ENCODE measurements around the gene RAPGEF2.
"Not testable (repeated sequence)": the region's sequence is repeated elsewhere in the genome, so short reads cannot be mapped to it uniquely, and the experiment has no call there.

Gene RAPGEF2

GRCh38 chr4:159341522-159341921 is 238.6 kb downstream of the RAPGEF2 start:
- DNase-seq, result no peak

- no peak for DNase-seq
Measured at GRCh38 chr4:159342374-159342773, 239.5 kb downstream of the RAPGEF2 start.

GRCh38 chr4:159343116-159343515 is 240.2 kb downstream of the RAPGEF2 start:
- no peak for DNase-seq

GRCh38 chr4:159344877-159345276 is 242.0 kb downstream of the RAPGEF2 start:
- no peak for DNase-seq

- DNase-seq, result no peak
Measured at GRCh38 chr4:159346681-159347080, 243.8 kb downstream of the RAPGEF2 start.

GRCh38 chr4:159347813-159348212 is 244.9 kb downstream of the RAPGEF2 start:
- DNase-seq, result no peak

- no peak for DNase-seq
Measured at GRCh38 chr4:159349332-159349731, 246.5 kb downstream of the RAPGEF2 start.

GRCh38 chr4:159352609-159353008 is 249.7 kb downstream of the RAPGEF2 start:
- DNase-seq, result no peak

- no peak for DNase-seq
Measured at GRCh38 chr4:159353422-159354116, 250.7 kb downstream of the RAPGEF2 start.

- DNase-seq, result no peak
Measured at GRCh38 chr4:159355466-159355865, 252.6 kb downstream of the RAPGEF2 start.

- no peak for DNase-seq
Measured at GRCh38 chr4:159357350-159357749, 254.5 kb downstream of the RAPGEF2 start.

- DNase-seq, result no peak
Measured at GRCh38 chr4:159358226-159358625, 255.3 kb downstream of the RAPGEF2 start.

GRCh38 chr4:159360549-159360948 is 257.7 kb downstream of the RAPGEF2 start:
- no peak for DNase-seq

GRCh38 chr4:159363361-159363760 is 260.5 kb downstream of the RAPGEF2 start:
- no peak for DNase-seq

GRCh38 chr4:159366966-159367780 is 264.3 kb downstream of the RAPGEF2 start:
- DNase-seq, result no peak

- no peak for DNase-seq
Measured at GRCh38 chr4:159367781-159368080, 264.9 kb downstream of the RAPGEF2 start.

GRCh38 chr4:159368320-159368719 is 265.4 kb downstream of the RAPGEF2 start:
- no peak for DNase-seq

- DNase-seq, result no peak
Measured at GRCh38 chr4:159369256-159369655, 266.4 kb downstream of the RAPGEF2 start.

GRCh38 chr4:159370286-159370685 is 267.4 kb downstream of the RAPGEF2 start:
- no peak for DNase-seq

GRCh38 chr4:159374749-159375530 is 272.1 kb downstream of the RAPGEF2 start:
- no peak for DNase-seq

GRCh38 chr4:159376289-159376688 is 273.4 kb downstream of the RAPGEF2 start:
- no peak for DNase-seq

GRCh38 chr4:159378056-159378616 is 275.3 kb downstream of the RAPGEF2 start:
- DNase-seq, result no peak

GRCh38 chr4:159379064-159379463 is 276.2 kb downstream of the RAPGEF2 start:
- DNase-seq, result not testable (repeated sequence)
